GM21367 (cell line): ENCODE data around the gene LDLRAD3.
"Not testable (repeated sequence)": the region's sequence is repeated elsewhere in the genome, so short reads cannot be mapped to it uniquely, and the experiment has no call there.

Source experiments
- ATAC-seq: cut with Tn5 transposase; IDR thresholded peaks from one replicate; pipeline ENCODE4 v1.9.1; 2021; ENCODE audit not compliant: unreplicated experiment

Gene LDLRAD3

GRCh38 chr11:36156161-36156816 lies 212.4 kb downstream of the LDLRAD3 start:
- ATAC-seq = no peak

GRCh38 chr11:36156817-36157519 lies 213.1 kb downstream of the LDLRAD3 start:
- no peak for ATAC-seq

GRCh38 chr11:36160091-36160490 lies 216.2 kb downstream of the LDLRAD3 start:
- no peak for ATAC-seq

GRCh38 chr11:36161572-36161971 lies 217.7 kb downstream of the LDLRAD3 start:
- no peak for ATAC-seq

- ATAC-seq = no peak
These were observed 218.4 kb downstream of the LDLRAD3 start for GRCh38 chr11:36162006-36162882.

- ATAC-seq = no peak
These were observed 219.1 kb downstream of the LDLRAD3 start for GRCh38 chr11:36162883-36163434.

- no peak for ATAC-seq
These were observed 220.8 kb downstream of the LDLRAD3 start for GRCh38 chr11:36164506-36165250.

GRCh38 chr11:36165621-36166397 lies 221.9 kb downstream of the LDLRAD3 start:
- ATAC-seq = no peak

GRCh38 chr11:36167073-36167472 lies 223.2 kb downstream of the LDLRAD3 start:
- ATAC-seq = no peak

GRCh38 chr11:36167729-36168128 lies 223.9 kb downstream of the LDLRAD3 start:
- no peak for ATAC-seq

- no peak for ATAC-seq
These were observed 234.0 kb downstream of the LDLRAD3 start for GRCh38 chr11:36177836-36178235.

- no peak for ATAC-seq
These were observed 242.7 kb downstream of the LDLRAD3 start for GRCh38 chr11:36186340-36187175.

- ATAC-seq = no peak
These were observed 243.8 kb downstream of the LDLRAD3 start for GRCh38 chr11:36187622-36188021.

- ATAC-seq = not testable (repeated sequence)
These were observed 245.9 kb downstream of the LDLRAD3 start for GRCh38 chr11:36189735-36190134.

- no peak for ATAC-seq
These were observed 248.1 kb downstream of the LDLRAD3 start for GRCh38 chr11:36191941-36192340.

GRCh38 chr11:36192425-36193289 lies 248.8 kb downstream of the LDLRAD3 start:
- no peak for ATAC-seq

GRCh38 chr11:36193290-36193619 lies 249.4 kb downstream of the LDLRAD3 start:
- ATAC-seq = no peak

- ATAC-seq = no peak
These were observed 249.9 kb downstream of the LDLRAD3 start for GRCh38 chr11:36193721-36194120.
